ENCODE results near the gene LZTS3. TPM values are rescaled to one million over a fixed set of nuclear protein-coding genes. Genes with fewer than 3 reads are reported as not detected.
"Not testable (repeated sequence)": the region's sequence is repeated elsewhere in the genome, so short reads cannot be mapped to it uniquely, and the experiment has no call there.

Gene LZTS3
- total RNA-seq, 1 experiment from 2014 or later: 6.4 TPM

DNA sequence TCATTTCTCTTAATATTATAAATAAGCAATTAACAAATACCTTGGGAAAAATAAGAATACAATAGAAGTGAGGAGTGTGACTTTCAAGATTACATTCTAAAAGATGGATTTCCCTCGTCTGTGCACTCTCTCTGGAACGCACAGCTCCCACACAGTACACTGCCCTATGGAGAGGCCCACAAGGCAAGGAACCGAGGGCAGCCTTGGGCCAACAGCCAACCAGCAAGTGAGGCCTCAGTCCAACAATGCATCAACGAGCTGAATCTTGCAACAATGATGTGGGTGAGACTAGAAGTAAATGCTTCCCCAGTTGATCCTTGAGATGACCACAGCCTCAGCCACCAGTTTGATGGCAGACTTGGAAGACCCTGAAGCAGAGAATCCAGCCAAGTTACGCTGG, 54.3 kb downstream of the LZTS3 start:
- CTCF ChIA-PET: no interaction called here
- DNase-seq: no peak
- H3K4me3 ChIP-seq (ENCODE audit: low read length): no peak overlapping the region
- no peaks in the 10 kb centered on the region for H4K20me1 ChIP-seq (ENCODE audit: low read length)
- POLR2A ChIA-PET (ENCODE audit: unreplicated experiment): no interaction called here
- no peak overlapping the region for H2AFZ ChIP-seq (ENCODE audit: low read length)
- H3K4me1 ChIP-seq (ENCODE audit: insufficient read depth, low read length): peaks cover 13% of the 10 kb centered on the region
- H3K36me3 ChIP-seq (ENCODE audit: low read depth, low read length): peaks cover 7% of the 10 kb centered on the region; the same call in 1 of the 2 replicates
- intact Hi-C loops (cut with micrococcal nuclease): no loop called here
- H3F3A ChIP-seq (ENCODE audit: low read length, unreplicated experiment): no peaks in the 10 kb centered on the region
- no peak overlapping the region for H3K4me2 ChIP-seq (ENCODE audit: low read length)
- BruUV-seq (replicated peaks): no TSS peak
- TF ChIP-seq EZH2 (IDR thresholded peaks at IDR 0.05; ENCODE audit: low read length, unreplicated experiment) (no peak), EZH2phosphoT487 (IDR thresholded peaks at IDR 0.05; ENCODE audit: borderline replicate concordance, low read length) (no peak)
- TF ChIP-seq, protein P1, sequence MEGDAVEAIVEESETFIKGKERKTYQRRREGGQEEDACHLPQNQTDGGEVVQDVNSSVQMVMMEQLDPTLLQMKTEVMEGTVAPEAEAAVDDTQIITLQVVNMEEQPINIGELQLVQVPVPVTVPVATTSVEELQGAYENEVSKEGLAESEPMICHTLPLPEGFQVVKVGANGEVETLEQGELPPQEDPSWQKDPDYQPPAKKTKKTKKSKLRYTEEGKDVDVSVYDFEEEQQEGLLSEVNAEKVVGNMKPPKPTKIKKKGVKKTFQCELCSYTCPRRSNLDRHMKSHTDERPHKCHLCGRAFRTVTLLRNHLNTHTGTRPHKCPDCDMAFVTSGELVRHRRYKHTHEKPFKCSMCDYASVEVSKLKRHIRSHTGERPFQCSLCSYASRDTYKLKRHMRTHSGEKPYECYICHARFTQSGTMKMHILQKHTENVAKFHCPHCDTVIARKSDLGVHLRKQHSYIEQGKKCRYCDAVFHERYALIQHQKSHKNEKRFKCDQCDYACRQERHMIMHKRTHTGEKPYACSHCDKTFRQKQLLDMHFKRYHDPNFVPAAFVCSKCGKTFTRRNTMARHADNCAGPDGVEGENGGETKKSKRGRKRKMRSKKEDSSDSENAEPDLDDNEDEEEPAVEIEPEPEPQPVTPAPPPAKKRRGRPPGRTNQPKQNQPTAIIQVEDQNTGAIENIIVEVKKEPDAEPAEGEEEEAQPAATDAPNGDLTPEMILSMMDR (conservative IDR thresholded peaks at IDR 0.05; ENCODE audit: low read depth, low read length): no peak
- no peak overlapping the region for H3K9ac ChIP-seq (ENCODE audit: low read length)
- no peaks in the 10 kb centered on the region for H3K27me3 ChIP-seq (ENCODE audit: low read length)
- H3K79me2 ChIP-seq (ENCODE audit: low read length): no peaks in the 10 kb centered on the region
- no peak for ATAC-seq
- H3K27ac ChIP-seq (ENCODE audit: low read length): no peak overlapping the region
- H3K9me2 ChIP-seq (replicated peaks; ENCODE audit: low read length): no peaks in the 10 kb centered on the region
- no peaks in the 10 kb centered on the region for H3K9me3 ChIP-seq (ENCODE audit: low read length)

DNA sequence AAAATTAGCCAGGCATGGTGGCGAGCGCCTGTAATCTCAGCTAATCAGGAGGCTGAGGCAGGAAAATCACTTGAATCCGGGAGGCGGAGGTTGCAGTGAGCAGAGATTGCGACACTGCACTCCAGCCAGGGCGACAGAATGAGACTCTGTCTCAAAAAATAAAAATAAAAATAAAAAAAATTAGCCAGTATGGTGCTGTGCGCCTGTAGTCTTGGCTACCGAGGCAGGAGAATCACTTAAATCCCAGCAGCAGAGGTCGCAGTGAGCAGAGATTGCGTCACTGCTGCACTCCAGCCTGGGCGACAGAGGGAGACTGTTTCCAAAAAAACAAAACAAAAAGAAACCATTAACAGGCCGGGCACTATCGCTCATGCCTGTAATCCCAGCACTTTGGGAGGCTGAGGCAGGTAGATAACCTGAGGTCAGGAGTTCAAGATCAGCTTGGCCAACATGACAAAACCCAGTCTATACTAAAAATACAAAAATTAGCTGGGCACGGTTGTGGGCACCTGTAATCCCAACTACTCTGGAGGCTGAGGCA, 55.4 kb downstream of the LZTS3 start:
- POLR2A ChIA-PET (ENCODE audit: unreplicated experiment); BruUV-seq (replicated peaks); H3K27ac ChIP-seq (ENCODE audit: low read length); CTCF ChIA-PET; intact Hi-C loops (cut with micrococcal nuclease); H3K27me3 ChIP-seq (ENCODE audit: low read length); ATAC-seq; H3K36me3 ChIP-seq (ENCODE audit: low read depth, low read length); H2AFZ ChIP-seq (ENCODE audit: low read length); H3K9ac ChIP-seq (ENCODE audit: low read length); DNase-seq; H3K79me2 ChIP-seq (ENCODE audit: low read length); H4K20me1 ChIP-seq (ENCODE audit: low read length); H3K4me2 ChIP-seq (ENCODE audit: low read length); H3K4me3 ChIP-seq (ENCODE audit: low read length); H3K9me2 ChIP-seq (replicated peaks; ENCODE audit: low read length); H3F3A ChIP-seq (ENCODE audit: low read length, unreplicated experiment); H3K9me3 ChIP-seq (ENCODE audit: low read length); H3K4me1 ChIP-seq (ENCODE audit: insufficient read depth, low read length): not testable (repeated sequence)

DNA sequence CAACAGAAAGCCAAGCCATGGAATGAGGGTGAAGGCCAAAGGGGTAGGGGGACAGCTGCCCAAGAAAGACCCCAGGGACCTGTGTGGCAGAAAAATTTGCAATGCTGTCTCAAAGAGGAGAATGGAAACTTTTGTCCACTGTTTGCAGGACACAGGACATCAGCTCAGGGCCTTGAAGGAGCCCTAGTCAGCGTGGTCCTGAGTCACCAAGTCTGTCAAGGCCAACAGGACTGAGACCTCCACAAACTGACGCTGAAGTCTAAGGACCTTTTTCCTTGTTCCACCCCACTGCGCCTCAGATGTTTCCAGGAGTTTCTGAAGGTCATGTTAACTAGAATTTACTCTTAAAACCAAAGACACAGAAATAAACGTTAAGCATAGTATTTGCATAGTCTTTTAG, 57.0 kb downstream of the LZTS3 start:
- POLR2A ChIA-PET (ENCODE audit: unreplicated experiment): no interaction called here
- Histone ChIP-seq H3K27me3 (ENCODE audit: low read length) (no peaks in the 10 kb centered on the region), H3K4me3 (ENCODE audit: low read length) (no peak overlapping the region), H3K9me2 (replicated peaks; ENCODE audit: low read length) (no peaks in the 10 kb centered on the region), H3K36me3 (ENCODE audit: low read depth, low read length) (no peaks in the 10 kb centered on the region), H3K4me2 (ENCODE audit: low read length) (no peak overlapping the region), H4K20me1 (ENCODE audit: low read length) (no peaks in the 10 kb centered on the region), H2AFZ (ENCODE audit: low read length) (no peak overlapping the region), H3K9me3 (ENCODE audit: low read length) (no peaks in the 10 kb centered on the region), H3K4me1 (ENCODE audit: insufficient read depth, low read length) (no peaks in the 10 kb centered on the region), H3K79me2 (ENCODE audit: low read length) (no peaks in the 10 kb centered on the region), H3K27ac (ENCODE audit: low read length) (no peak overlapping the region), H3K9ac (ENCODE audit: low read length) (no peak overlapping the region), H3F3A (ENCODE audit: low read length, unreplicated experiment) (no peaks in the 10 kb centered on the region)
- DNase-seq (no peak), ATAC-seq (no peak)
- CTCF ChIA-PET: no interaction called here
- intact Hi-C loops (cut with micrococcal nuclease): no loop called here
- no peak for TF ChIP-seq EZH2phosphoT487 (IDR thresholded peaks at IDR 0.05; ENCODE audit: borderline replicate concordance, low read length)
- no TSS peak for BruUV-seq (replicated peaks)
